Measurements from ENCODE around the gene OPCML.

The OPCML gene

DNA sequence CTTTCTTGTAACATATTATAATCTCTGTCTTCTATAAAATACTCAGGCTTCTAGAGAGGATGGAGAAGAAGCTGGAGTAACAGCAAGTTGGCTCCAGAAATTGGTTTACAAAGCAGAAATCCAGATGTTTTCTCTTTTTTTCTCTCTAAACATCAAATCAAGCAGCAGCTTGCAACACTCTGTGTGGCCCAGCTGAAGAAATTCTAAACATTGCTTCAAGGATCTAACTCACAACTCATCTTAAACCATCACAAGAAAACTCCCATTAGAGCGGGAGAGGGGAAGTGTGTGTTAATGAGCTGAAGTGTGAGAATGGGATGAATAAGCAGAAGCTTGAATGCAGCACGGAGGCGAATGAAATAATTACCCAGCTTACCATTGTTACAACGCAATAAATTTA lies 146.5 kb downstream of the OPCML start:
- Histone ChIP-seq H3K4me3 (ENCODE audit: low read depth, low read length) (no peak overlapping the region), H3K36me3 (replicated peaks) (no peaks in the 10 kb centered on the region), H3K27me3 (replicated peaks) (no peaks in the 10 kb centered on the region), H3K27ac (no peak overlapping the region)
- no peak for TF ChIP-seq CTCF (IDR thresholded peaks at IDR 0.05; ENCODE audit: low read depth, low read length, missing control alignments)
- in situ Hi-C loops (cut with HindIII; ENCODE audit: low pct_ligation_motif_present, low sequenced_read_pairs): no loop called here
- no peak for DNase-seq

- Histone ChIP-seq H3K27me3 (replicated peaks) (no peaks in the 10 kb centered on the region), H3K4me3 (ENCODE audit: low read depth, low read length) (no peak overlapping the region), H3K36me3 (replicated peaks) (no peaks in the 10 kb centered on the region), H3K27ac (no peak overlapping the region)
- no peak for DNase-seq
- in situ Hi-C loops (cut with HindIII; ENCODE audit: low pct_ligation_motif_present, low sequenced_read_pairs): no loop called here
- TF ChIP-seq CTCF (IDR thresholded peaks at IDR 0.05; ENCODE audit: low read depth, low read length, missing control alignments): no peak
Measured at GRCh38 chr11:133384731-133385130, 147.6 kb downstream of the OPCML start.

DNA sequence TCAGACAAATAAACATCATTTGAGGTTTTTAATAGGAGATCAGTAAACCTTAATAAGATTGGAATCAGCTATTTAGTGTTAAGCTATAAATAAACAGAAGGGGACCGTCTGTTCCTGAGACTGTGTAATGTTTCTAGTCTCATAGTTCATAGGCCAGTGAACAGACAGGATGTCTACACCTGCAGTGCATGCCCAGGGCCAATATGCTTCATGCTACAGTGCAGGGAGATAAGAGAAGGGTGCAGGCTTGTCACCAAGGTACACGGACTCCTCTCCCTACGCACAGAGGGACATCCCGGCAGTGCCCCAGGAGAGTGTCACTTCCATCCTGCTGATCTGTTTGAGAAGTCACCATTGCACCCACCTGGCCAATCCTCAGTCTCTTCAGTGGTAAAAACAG lies 148.6 kb downstream of the OPCML start:
- Histone ChIP-seq H3K27me3 (replicated peaks) (no peaks in the 10 kb centered on the region), H3K4me3 (ENCODE audit: low read depth, low read length) (no peak overlapping the region), H3K27ac (no peak overlapping the region), H3K36me3 (replicated peaks) (no peaks in the 10 kb centered on the region)
- in situ Hi-C loops (cut with HindIII; ENCODE audit: low pct_ligation_motif_present, low sequenced_read_pairs): no loop called here
- DNase-seq: no peak
- TF ChIP-seq CTCF (IDR thresholded peaks at IDR 0.05; ENCODE audit: low read depth, low read length, missing control alignments): no peak

DNA sequence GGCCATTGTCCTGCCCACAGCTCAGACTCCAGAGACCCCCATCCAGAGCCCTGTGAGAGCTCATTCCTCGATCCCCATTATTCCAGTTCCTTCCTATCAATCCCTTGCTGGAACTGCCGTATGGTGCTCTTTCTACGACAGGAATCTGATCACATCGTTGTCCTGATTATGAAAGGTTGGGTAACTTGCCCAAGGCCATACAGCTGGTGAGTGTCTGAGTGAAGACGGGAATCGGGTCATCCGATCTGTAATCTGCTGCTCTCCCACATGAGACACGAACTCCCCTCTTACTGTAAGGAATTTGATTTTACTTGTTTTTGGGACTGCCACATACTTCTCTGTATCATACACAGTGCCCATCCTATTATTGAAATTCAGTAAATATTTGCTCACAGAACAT lies 149.1 kb downstream of the OPCML start:
- no peaks in the 10 kb centered on the region for H3K27me3 ChIP-seq (replicated peaks)
- no peak overlapping the region for H3K27ac ChIP-seq
- no peak for TF ChIP-seq CTCF (IDR thresholded peaks at IDR 0.05; ENCODE audit: low read depth, low read length, missing control alignments)
- DNase-seq: no peak
- no peak overlapping the region for H3K4me3 ChIP-seq (ENCODE audit: low read depth, low read length)
- in situ Hi-C loops (cut with HindIII; ENCODE audit: low pct_ligation_motif_present, low sequenced_read_pairs): no loop called here
- H3K36me3 ChIP-seq (replicated peaks): no peaks in the 10 kb centered on the region

DNA sequence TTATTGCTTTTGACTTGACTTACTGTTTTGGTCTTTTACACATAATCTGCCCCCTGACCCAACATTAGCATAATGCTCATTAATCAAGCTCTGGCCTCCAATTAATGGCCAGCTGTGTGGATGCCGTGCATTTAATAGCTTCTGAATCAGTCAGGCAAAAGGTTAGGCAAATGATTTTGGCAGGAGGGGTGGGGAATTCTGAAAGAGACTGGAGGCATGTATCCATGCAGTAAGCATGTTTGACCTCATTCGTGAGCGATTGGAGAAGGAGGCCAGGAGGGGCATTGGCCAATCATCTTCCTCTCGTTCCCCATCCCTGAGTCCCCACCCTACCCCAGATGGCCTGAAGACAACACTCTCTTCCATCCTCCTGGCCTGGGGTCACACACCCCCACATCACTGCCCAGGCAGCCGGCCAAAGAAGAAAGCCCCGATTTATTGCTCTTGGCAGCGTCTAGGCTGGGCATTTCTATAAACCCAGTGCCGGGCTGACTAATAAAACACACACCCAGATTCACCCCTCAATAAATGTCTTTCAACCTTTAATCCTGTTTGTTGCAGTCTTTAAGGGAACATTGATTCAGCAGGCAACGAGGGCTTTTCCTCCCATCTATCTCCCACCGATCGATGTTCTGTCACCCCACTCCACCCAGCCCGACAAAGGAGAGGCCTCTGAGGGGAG lies 150.0 kb downstream of the OPCML start:
- H3K4me3 ChIP-seq (ENCODE audit: low read depth, low read length): no peak overlapping the region
- H3K27ac ChIP-seq: no peak overlapping the region
- H3K36me3 ChIP-seq (replicated peaks): no peaks in the 10 kb centered on the region
- H3K27me3 ChIP-seq (replicated peaks): no peaks in the 10 kb centered on the region
- in situ Hi-C loops (cut with HindIII; ENCODE audit: low pct_ligation_motif_present, low sequenced_read_pairs): no loop called here
- TF ChIP-seq CTCF (IDR thresholded peaks at IDR 0.05; ENCODE audit: low read depth, low read length, missing control alignments): no peak
- DNase-seq: no peak

DNA sequence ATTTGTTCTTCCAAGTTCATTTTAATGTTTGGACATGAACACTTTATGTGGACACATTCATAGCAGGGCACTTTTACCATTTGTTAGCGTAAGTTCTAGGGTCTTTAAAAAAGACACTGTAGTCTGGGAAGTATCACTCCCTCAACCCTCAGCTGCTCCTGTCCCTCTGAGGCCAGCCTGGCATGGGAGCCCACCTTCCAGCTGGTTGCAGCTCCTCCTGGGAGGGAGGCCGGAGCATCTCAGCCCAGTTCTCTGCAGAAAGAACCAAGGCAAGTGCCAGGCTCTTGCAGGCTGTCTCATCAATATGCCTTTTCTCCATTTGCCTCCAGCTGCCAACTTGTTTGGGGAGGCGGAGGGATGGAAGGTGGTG lies 150.6 kb downstream of the OPCML start:
- Histone ChIP-seq H3K27me3 (replicated peaks) (no peaks in the 10 kb centered on the region), H3K36me3 (replicated peaks) (no peaks in the 10 kb centered on the region), H3K27ac (no peak overlapping the region), H3K4me3 (ENCODE audit: low read depth, low read length) (no peak overlapping the region)
- TF ChIP-seq CTCF (IDR thresholded peaks at IDR 0.05; ENCODE audit: low read depth, low read length, missing control alignments): no peak
- in situ Hi-C loops (cut with HindIII; ENCODE audit: low pct_ligation_motif_present, low sequenced_read_pairs): no loop called here
- no peak for DNase-seq
